Measurements from ENCODE around the gene ABTB2.

DNA sequence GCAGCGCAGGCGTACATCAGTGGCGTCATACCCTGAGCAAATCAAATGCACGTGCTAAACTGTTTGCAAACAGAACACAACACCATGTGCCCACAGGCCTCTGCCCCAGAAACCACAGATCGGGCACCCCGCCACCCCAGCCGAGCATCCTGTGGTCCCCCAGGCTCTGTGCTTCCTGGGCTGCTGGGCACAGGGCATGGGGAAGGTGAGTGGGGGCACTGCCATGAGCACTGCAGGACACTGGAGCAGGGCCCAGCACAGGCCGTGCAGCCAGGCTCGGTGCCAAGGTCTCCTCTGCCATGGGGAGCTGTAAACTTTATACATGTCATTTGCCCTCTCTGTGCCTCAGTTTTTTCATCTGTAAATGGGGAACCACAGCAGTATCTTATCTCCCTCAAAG lies 189.8 kb downstream of the ABTB2 start:
- TF ChIP-seq SIN3A (IDR thresholded peaks at IDR 0.05; ENCODE audit: borderline replicate concordance, insufficient read depth, low read length) (no peak), POLR2AphosphoS5 (IDR thresholded peaks at IDR 0.05; ENCODE audit: low read depth, low read length) (no peak)

Data from PFSK-1 (cell line).